ENCODE measurements around the gene LCE3B. TPM values are rescaled to one million over a fixed set of nuclear protein-coding genes. Genes with fewer than 3 reads are reported as not detected.
"Not testable (repeated sequence)": the region's sequence is repeated elsewhere in the genome, so short reads cannot be mapped to it uniquely, and the experiment has no call there.

LCE3B gene
- polyA plus RNA-seq (2011; rRNA removed) (not detected in 2 replicates), polyA minus RNA-seq (2011; rRNA and poly(A)+ RNA removed) (not detected in 2 replicates)

GRCh38 chr1:152613511-152613910 is at the start of gene LCE3B:
Gene LCE3B (plus strand): TSS chr1:152613811. CDS start chr1:152613811, 0 bp downstream.
- Histone ChIP-seq H3K27me3 (ENCODE audit: control insufficient read depth, insufficient read depth, low read length) (no peaks in the 10 kb centered on the region), H3K4me3 (ENCODE audit: low read depth, low read length) (no peak within 1 kb of the TSS), H3K9me3 (ENCODE audit: control insufficient read depth, insufficient read depth, low read length) (peaks cover 12% of the 10 kb centered on the region), H3K27ac (ENCODE audit: low read depth, low read length) (no peak within 1 kb of the TSS)
- CTCF ChIA-PET: no interaction called here
- POLR2A ChIA-PET: no interaction called here
- no peak for DNase-seq (ENCODE audit: low read depth, low spot score)
- no peak for TF ChIP-seq CTCF (IDR thresholded peaks at IDR 0.05; ENCODE audit: low read depth, low read length)

- DNase-seq (ENCODE audit: low read depth, low spot score): no peak
- Histone ChIP-seq H3K4me3 (ENCODE audit: low read depth, low read length) (no peak overlapping the region), H3K27me3 (ENCODE audit: control insufficient read depth, insufficient read depth, low read length) (no peaks in the 10 kb centered on the region), H3K9me3 (ENCODE audit: control insufficient read depth, insufficient read depth, low read length) (peaks cover 23% of the 10 kb centered on the region), H3K27ac (ENCODE audit: low read depth, low read length) (no peak overlapping the region)
- no peak for TF ChIP-seq CTCF (IDR thresholded peaks at IDR 0.05; ENCODE audit: low read depth, low read length)
- CTCF ChIA-PET: no interaction called here
- POLR2A ChIA-PET: no interaction called here
These were observed 48.5 kb upstream of the LCE3B start for GRCh38 chr1:152565115-152565514.

- CTCF ChIA-PET: no interaction called here
- Histone ChIP-seq H3K4me3 (ENCODE audit: low read depth, low read length) (no peak overlapping the region), H3K27me3 (ENCODE audit: control insufficient read depth, insufficient read depth, low read length) (no peaks in the 10 kb centered on the region), H3K9me3 (ENCODE audit: control insufficient read depth, insufficient read depth, low read length) (peaks cover 23% of the 10 kb centered on the region), H3K27ac (ENCODE audit: low read depth, low read length) (no peak overlapping the region)
- POLR2A ChIA-PET: no interaction called here
- DNase-seq (ENCODE audit: low read depth, low spot score): no peak
- no peak for TF ChIP-seq CTCF (IDR thresholded peaks at IDR 0.05; ENCODE audit: low read depth, low read length)
These were observed 47.9 kb upstream of the LCE3B start for GRCh38 chr1:152565535-152566215.

- ChIA-PET CTCF (no interaction called here), POLR2A (no interaction called here)
- H3K9me3 ChIP-seq (ENCODE audit: control insufficient read depth, insufficient read depth, low read length): peaks cover 19% of the 10 kb centered on the region
- no peak for TF ChIP-seq CTCF (IDR thresholded peaks at IDR 0.05; ENCODE audit: low read depth, low read length)
- H3K4me3 ChIP-seq (ENCODE audit: low read depth, low read length): no peak within 1 kb of the TSS
- no peak for DNase-seq (ENCODE audit: low read depth, low spot score)
- no peak within 1 kb of the TSS for H3K27ac ChIP-seq (ENCODE audit: low read depth, low read length)
- no peaks in the 10 kb centered on the region for H3K27me3 ChIP-seq (ENCODE audit: control insufficient read depth, insufficient read depth, low read length)
These were observed 46.9 kb upstream of the LCE3B start, which contains the start of gene LCE3E for GRCh38 chr1:152566681-152567080. Gene LCE3E (minus strand): TSS chr1:152566780. CDS start chr1:152566208, 572 bp downstream.

- no peak for DNase-seq (ENCODE audit: low read depth, low spot score)
- no peak overlapping the region for H3K4me3 ChIP-seq (ENCODE audit: low read depth, low read length)
- no peak overlapping the region for H3K27ac ChIP-seq (ENCODE audit: low read depth, low read length)
- ChIA-PET CTCF (no interaction called here), POLR2A (no interaction called here)
- H3K27me3 ChIP-seq (ENCODE audit: control insufficient read depth, insufficient read depth, low read length): no peaks in the 10 kb centered on the region
- H3K9me3 ChIP-seq (ENCODE audit: control insufficient read depth, insufficient read depth, low read length): peaks cover 19% of the 10 kb centered on the region
- no peak for TF ChIP-seq CTCF (IDR thresholded peaks at IDR 0.05; ENCODE audit: low read depth, low read length)
These were observed 36.4 kb upstream of the LCE3B start for GRCh38 chr1:152577168-152577567.

- CTCF ChIA-PET; POLR2A ChIA-PET; DNase-seq (ENCODE audit: low read depth, low spot score); H3K27me3 ChIP-seq (ENCODE audit: control insufficient read depth, insufficient read depth, low read length); H3K27ac ChIP-seq (ENCODE audit: low read depth, low read length); H3K4me3 ChIP-seq (ENCODE audit: low read depth, low read length): not testable (repeated sequence)
- peaks cover 19% of the 10 kb centered on the region for H3K9me3 ChIP-seq (ENCODE audit: control insufficient read depth, insufficient read depth, low read length)
These were observed 34.1 kb upstream of the LCE3B start for GRCh38 chr1:152579526-152579925.
